OCI-LY7 (cell line): ENCODE results near the gene AFG3L2. TPM values are rescaled to one million over a fixed set of nuclear protein-coding genes. Genes with fewer than 3 reads are reported as not detected.

ENCODE experiments used
- BruUV-seq: library from RNA; stranded (reverse); fragments of 400-500 nt; replicated peaks from 2 replicates; lab custom pipeline; 2021; lab: Mats Ljungman, UMichigan
- CTCF ChIA-PET: fragments of 300-600 bp; sonication (Branson Sonifier 250); formaldehyde crosslinking; loops from one replicate; lab custom pipeline; 2022; ENCODE audit warnings: antibody characterized with exemption; ENCODE audit not compliant: unreplicated experiment; lab: Charles Lee
- POLR2A ChIA-PET: fragments of 300-600 bp; sonication (Branson Sonifier 250); formaldehyde crosslinking; loops from one replicate; lab custom pipeline; 2022; ENCODE audit warnings: antibody characterized with exemption; lab: Charles Lee
- DNase-seq: peaks from one replicate; pipeline ENCODE4 v3.0.0-alpha.2; 2015; ENCODE audit warnings: low spot score
- H2AFZ ChIP-seq: fragments of 200-600 bp; sonication (generic), shearing (Covaris generic); 2 replicates; pipeline ENCODE4 v1.6.1; 2014; ENCODE audit warnings: mild to moderate bottlenecking, antibody characterized with exemption, low read length, moderate library complexity
- H3K27ac ChIP-seq: fragments of 200-600 bp; sonication (generic); 2 replicates; pipeline ENCODE4 v1.5.1; 2014; ENCODE audit warnings: mixed run types, low read depth, mild to moderate bottlenecking, moderate library complexity, low read length, inconsistent platforms; ENCODE audit not compliant: poor library complexity, severe bottlenecking
- H3K36me3 ChIP-seq: fragments of 200-600 bp; sonication (generic); 2 replicates; pipeline ENCODE4 v1.6.1; 2014; ENCODE audit warnings: mild to moderate bottlenecking, antibody characterized with exemption, low read length, moderate library complexity, mixed read lengths; ENCODE audit not compliant: insufficient read depth
- H3K4me1 ChIP-seq: fragments of 200-600 bp; sonication (generic); 2 replicates; pipeline ENCODE4 v1.5.1; 2014; ENCODE audit warnings: mild to moderate bottlenecking, low read length; ENCODE audit not compliant: insufficient read depth, poor library complexity, severe bottlenecking
- H3K4me2 ChIP-seq: fragments of 200-600 bp; sonication (generic); 2 replicates; pipeline ENCODE4 v1.6.1; 2014; ENCODE audit warnings: mild to moderate bottlenecking, low read length
- H3K4me3 ChIP-seq: fragments of 200-600 bp; sonication (generic); 2 replicates; pipeline ENCODE4 v1.5.1; 2014; ENCODE audit warnings: mild to moderate bottlenecking, low read depth, low read length; ENCODE audit not compliant: poor library complexity, severe bottlenecking
- H3K79me2 ChIP-seq: fragments of 200-600 bp; sonication (generic); 2 replicates; pipeline ENCODE4 v1.6.1; 2016; ENCODE audit warnings: low read depth, mild to moderate bottlenecking, low read length, moderate library complexity, mixed read lengths; ENCODE audit not compliant: insufficient read depth
- H3K9me2 ChIP-seq: fragments of 200-600 bp; sonication (generic); 2 replicates; pipeline ENCODE4 v1.6.1; 2016; ENCODE audit warnings: mild to moderate bottlenecking, low read length, mixed read lengths; ENCODE audit not compliant: insufficient read depth
- H3K9me3 ChIP-seq: fragments of 200-600 bp; sonication (generic); 2 replicates; pipeline ENCODE4 v1.6.1; 2014; ENCODE audit warnings: mild to moderate bottlenecking, mixed run types, low read length, mixed read lengths
- H4K20me1 ChIP-seq: fragments of 200-600 bp; sonication (generic); 2 replicates; pipeline ENCODE4 v1.6.1; 2014; ENCODE audit warnings: mild to moderate bottlenecking, antibody characterized with exemption, low read length, moderate library complexity, mixed read lengths; ENCODE audit not compliant: insufficient read depth
- CTCF ChIP-seq: fragments of 200-600 bp; sonication (generic); conservative IDR thresholded peaks from 2 replicates; pipeline ENCODE4 v1.5.1; 2014; ENCODE audit warnings: mild to moderate bottlenecking, antibody characterized with exemption, low read length, moderate library complexity, mixed read lengths
- EZH2phosphoT487 ChIP-seq: fragments of 200-600 bp; sonication (generic); IDR thresholded peaks from 2 replicates; pipeline ENCODE4 v1.6.1; 2018; ENCODE audit warnings: low read depth, borderline replicate concordance, mild to moderate bottlenecking, mixed run types, antibody characterized with exemption, low read length, moderate library complexity, mixed read lengths
- intact Hi-C: fragments of 100-400 bp; cut with micrococcal nuclease; formaldehyde crosslinking; loops from one replicate; pipeline ENCODE4 v1.10.0; 2022; ENCODE audit not compliant: unreplicated experiment
- total RNA-seq, 2 experiments: library from RNA; depleted of rRNA in 1 of 2; stranded (reverse); fragments of >200 nt in 1 of 2; shearing (Covaris generic) in 1 of 2; gene quantifications; 2 replicates each; pipeline ENCODE4 v1.2.3, GENCODE V29; 2014 to 2022

The AFG3L2 gene
- total RNA-seq, 2 experiments from 2014 or later: 44.8 to 72.7 TPM

- Histone ChIP-seq H2AFZ (no peak overlapping the region), H3K4me2 (no peak overlapping the region), H3K4me1 (peaks cover 23% of the 10 kb centered on the region), H3K9me2 (no peaks in the 10 kb centered on the region), H3K4me3 (no peak overlapping the region), H4K20me1 (no peaks in the 10 kb centered on the region), H3K27ac (no peak overlapping the region), H3K79me2 (no peaks in the 10 kb centered on the region), H3K36me3 (peaks cover 18% of the 10 kb centered on the region; the same call in 1 of the 2 replicates), H3K9me3 (no peaks in the 10 kb centered on the region)
- no peak for DNase-seq
- ChIA-PET POLR2A (interaction anchor here (0.8 to 1.5 kb wide), 2 partner anchors 15 to 1679 kb away, joined by 4 read pairs; no protein-coding TSS in a partner anchor), CTCF (no interaction called here)
- BruUV-seq: no TSS peak
- intact Hi-C loops: no loop called here
- TF ChIP-seq CTCF (no peak), EZH2phosphoT487 (no peak)
These were observed 46.8 kb upstream of the AFG3L2 start for GRCh38 chr18:12423820-12424219.

- CTCF ChIA-PET: no interaction called here
- no peak for TF ChIP-seq EZH2phosphoT487
- no peak for TF ChIP-seq CTCF
- intact Hi-C loops: no loop called here
These were observed 46.4 kb upstream of the AFG3L2 start for GRCh38 chr18:12423393-12423792.

GRCh38 chr18:12422936-12423335 is 45.9 kb upstream of the AFG3L2 start:
- Histone ChIP-seq H3K79me2 (no peaks in the 10 kb centered on the region), H3K4me1 (peaks cover 23% of the 10 kb centered on the region), H3K27ac (no peak overlapping the region), H3K4me3 (no peak overlapping the region), H2AFZ (no peak overlapping the region), H3K36me3 (peaks cover 18% of the 10 kb centered on the region; the same call in 1 of the 2 replicates), H3K4me2 (no peak overlapping the region; the same call in 1 of the 2 replicates), H3K9me2 (no peaks in the 10 kb centered on the region), H3K9me3 (no peaks in the 10 kb centered on the region), H4K20me1 (no peaks in the 10 kb centered on the region)
- ChIA-PET CTCF (no interaction called here), POLR2A (interaction anchor here (0.9 to 1.5 kb wide), 2 partner anchors 14 to 46 kb away, joined by 3 to 4 read pairs; partner anchors contain the start of gene AFG3L2)
- intact Hi-C loops: no loop called here
- BruUV-seq: no TSS peak
- peak; percentile 67 for DNase-seq
- no peak for TF ChIP-seq EZH2phosphoT487
- TF ChIP-seq CTCF: peak; percentile 74

More at GRCh38 chr18:12423393-12423792, 46.4 kb upstream of the AFG3L2 start:
- no peak overlapping the region for H3K4me3 ChIP-seq
- no peaks in the 10 kb centered on the region for H4K20me1 ChIP-seq
- H3K9me2 ChIP-seq: no peaks in the 10 kb centered on the region
- H3K36me3 ChIP-seq: peaks cover 18% of the 10 kb centered on the region; the same call in 1 of the 2 replicates
- no peak for DNase-seq
- H3K4me1 ChIP-seq: peaks cover 23% of the 10 kb centered on the region
- BruUV-seq: no TSS peak
- H3K9me3 ChIP-seq: no peaks in the 10 kb centered on the region
- H3K27ac ChIP-seq: no peak overlapping the region
- no peak overlapping the region for H2AFZ ChIP-seq
- POLR2A ChIA-PET: interaction anchor here (0.8 to 1.5 kb wide), 2 partner anchors 14 to 1679 kb away, joined by 4 read pairs; no protein-coding TSS in a partner anchor
- no peaks in the 10 kb centered on the region for H3K79me2 ChIP-seq
- H3K4me2 ChIP-seq: no peak overlapping the region
